PC-3 (cell line): ENCODE results near the gene ST14. TPM values are rescaled to one million over a fixed set of nuclear protein-coding genes. Genes with fewer than 3 reads are reported as not detected.

Experiments used
- ATAC-seq: fragments of 200-7000 bp; cut with Tn5 transposase; 2 replicates; pipeline ENCODE4 v1.9.1; 2020; ENCODE audit warnings: mild to moderate bottlenecking, moderate library complexity
- BruUV-seq: library from RNA; stranded (reverse); fragments of 400-500 nt; replicated peaks from 2 replicates; lab custom pipeline; 2021; lab: Mats Ljungman, UMichigan
- CTCF ChIA-PET: fragments of 300-600 bp; sonication (Branson Sonifier 250); formaldehyde crosslinking; loops from one replicate; lab custom pipeline; 2022; ENCODE audit warnings: antibody characterized with exemption; lab: Charles Lee
- POLR2A ChIA-PET: fragments of 300-600 bp; sonication (Branson Sonifier 250); formaldehyde crosslinking; loops from one replicate; lab custom pipeline; 2022; ENCODE audit warnings: antibody characterized with exemption; ENCODE audit not compliant: unreplicated experiment; lab: Charles Lee
- DNase-seq: peaks from one replicate; pipeline ENCODE4 v3.0.0-alpha.2; 2015
- H2AFZ ChIP-seq: fragments of 300-600 bp; sonication (generic); 2 replicates; pipeline ENCODE4 v1.6.0; 2016; ENCODE audit warnings: antibody characterized with exemption, low read length
- H3F3A ChIP-seq: fragments of 300-600 bp; sonication (generic); one replicate; pipeline ENCODE4 v1.6.0; 2017; ENCODE audit warnings: antibody characterized with exemption, low read length, control low read depth, mild to moderate bottlenecking; ENCODE audit not compliant: unreplicated experiment
- H3K27ac ChIP-seq: fragments of 300-600 bp; sonication (generic); 2 replicates; pipeline ENCODE4 v1.5.1; 2016; ENCODE audit warnings: mild to moderate bottlenecking, low read length
- H3K27me3 ChIP-seq: fragments of 300-600 bp; sonication (generic); 2 replicates; pipeline ENCODE4 v1.6.1; 2016; ENCODE audit warnings: low read length, mixed read lengths
- H3K36me3 ChIP-seq: fragments of 300-600 bp; sonication (generic); 2 replicates; pipeline ENCODE4 v1.6.1; 2016; ENCODE audit warnings: low read depth, mixed run types, low read length, mixed read lengths
- H3K4me1 ChIP-seq: fragments of 300-600 bp; sonication (generic); 2 replicates; pipeline ENCODE4 v1.5.1; 2016; ENCODE audit warnings: low read length; ENCODE audit not compliant: insufficient read depth
- H3K4me2 ChIP-seq: fragments of 300-600 bp; sonication (generic); 2 replicates; pipeline ENCODE4 v1.6.0; 2016; ENCODE audit warnings: low read length
- H3K4me3 ChIP-seq: fragments of 300-600 bp; sonication (generic); 2 replicates; pipeline ENCODE4 v1.5.1; 2016; ENCODE audit warnings: mild to moderate bottlenecking, low read length, mixed read lengths
- H3K79me2 ChIP-seq: fragments of 300-600 bp; sonication (generic); 2 replicates; pipeline ENCODE4 v1.6.1; 2017; ENCODE audit warnings: low read length, mixed read lengths
- H3K9ac ChIP-seq: fragments of 300-600 bp; sonication (generic); 2 replicates; pipeline ENCODE4 v1.6.0; 2016; ENCODE audit warnings: mild to moderate bottlenecking, low read length
- H3K9me2 ChIP-seq: fragments of 300-600 bp; sonication (generic); replicated peaks from 2 replicates; pipeline ENCODE4 v1.6.1; 2016; ENCODE audit warnings: mixed run types, low read length, mixed read lengths
- H3K9me3 ChIP-seq: fragments of 300-600 bp; sonication (generic); 2 replicates; pipeline ENCODE4 v1.6.1; 2016; ENCODE audit warnings: low read length, mixed read lengths
- H4K20me1 ChIP-seq: fragments of 300-600 bp; sonication (generic); 2 replicates; pipeline ENCODE4 v1.6.1; 2016; ENCODE audit warnings: low read length, mixed read lengths
- EZH2 ChIP-seq: fragments of 300-600 bp; sonication (generic); IDR thresholded peaks from one replicate; pipeline ENCODE4 v1.6.1; 2017; ENCODE audit warnings: antibody characterized with exemption, mild to moderate bottlenecking, low read length; ENCODE audit not compliant: unreplicated experiment
- EZH2phosphoT487 ChIP-seq: fragments of 300-600 bp; sonication (generic); IDR thresholded peaks from 2 replicates; pipeline ENCODE4 v1.6.1; 2018; ENCODE audit warnings: mild to moderate bottlenecking, antibody characterized with exemption, low read length, borderline replicate concordance
- intact Hi-C: fragments of 100-400 bp; cut with micrococcal nuclease; formaldehyde crosslinking; loops from 2 replicates; pipeline ENCODE4 v1.9.0; 2023
- total RNA-seq: library from RNA; depleted of rRNA; stranded (reverse); fragments of >200 nt; gene quantifications from 2 replicates; pipeline ENCODE4 v1.2.3, GENCODE V29; 2014
- TF ChIP-seq, protein P1 (sequence below): fragments of 300-600 bp; sonication (generic); conservative IDR thresholded peaks from 2 replicates; pipeline ENCODE4 v1.5.1; 2017; ENCODE audit warnings: antibody characterized with exemption, low read depth, mild to moderate bottlenecking, low read length

The ST14 gene
- total RNA-seq, 1 experiment from 2014 or later, result 231 TPM

DNA sequence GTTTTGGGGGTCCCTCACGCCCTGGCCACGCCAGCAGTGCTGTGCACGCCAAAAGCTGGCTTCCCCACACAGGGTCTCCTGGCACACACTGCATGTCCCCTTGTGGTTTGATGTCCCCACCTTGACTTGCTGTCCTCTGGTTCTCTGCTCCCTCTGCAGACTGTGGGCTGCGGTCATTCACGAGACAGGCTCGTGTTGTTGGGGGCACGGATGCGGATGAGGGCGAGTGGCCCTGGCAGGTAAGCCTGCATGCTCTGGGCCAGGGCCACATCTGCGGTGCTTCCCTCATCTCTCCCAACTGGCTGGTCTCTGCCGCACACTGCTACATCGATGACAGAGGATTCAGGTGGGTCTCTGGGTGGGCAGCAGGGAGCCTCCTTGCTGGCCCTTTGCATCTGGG lies 40.2 kb downstream of the ST14 start:
- H3K4me2 ChIP-seq, result no peak overlapping the region
- H3K4me1 ChIP-seq, result no peaks in the 10 kb centered on the region
- peaks cover 62% of the 10 kb centered on the region for H3K36me3 ChIP-seq
- no peak overlapping the region for H3K27ac ChIP-seq
- no peak overlapping the region for H2AFZ ChIP-seq
- no peaks in the 10 kb centered on the region for H3K9me2 ChIP-seq
- BruUV-seq, result no TSS peak
- no peaks in the 10 kb centered on the region for H3K9me3 ChIP-seq
- H3F3A ChIP-seq, result no peaks in the 10 kb centered on the region
- TF ChIP-seq EZH2phosphoT487, result no peak
- TF ChIP-seq, protein P1, sequence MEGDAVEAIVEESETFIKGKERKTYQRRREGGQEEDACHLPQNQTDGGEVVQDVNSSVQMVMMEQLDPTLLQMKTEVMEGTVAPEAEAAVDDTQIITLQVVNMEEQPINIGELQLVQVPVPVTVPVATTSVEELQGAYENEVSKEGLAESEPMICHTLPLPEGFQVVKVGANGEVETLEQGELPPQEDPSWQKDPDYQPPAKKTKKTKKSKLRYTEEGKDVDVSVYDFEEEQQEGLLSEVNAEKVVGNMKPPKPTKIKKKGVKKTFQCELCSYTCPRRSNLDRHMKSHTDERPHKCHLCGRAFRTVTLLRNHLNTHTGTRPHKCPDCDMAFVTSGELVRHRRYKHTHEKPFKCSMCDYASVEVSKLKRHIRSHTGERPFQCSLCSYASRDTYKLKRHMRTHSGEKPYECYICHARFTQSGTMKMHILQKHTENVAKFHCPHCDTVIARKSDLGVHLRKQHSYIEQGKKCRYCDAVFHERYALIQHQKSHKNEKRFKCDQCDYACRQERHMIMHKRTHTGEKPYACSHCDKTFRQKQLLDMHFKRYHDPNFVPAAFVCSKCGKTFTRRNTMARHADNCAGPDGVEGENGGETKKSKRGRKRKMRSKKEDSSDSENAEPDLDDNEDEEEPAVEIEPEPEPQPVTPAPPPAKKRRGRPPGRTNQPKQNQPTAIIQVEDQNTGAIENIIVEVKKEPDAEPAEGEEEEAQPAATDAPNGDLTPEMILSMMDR, result no peak
- no peak for TF ChIP-seq EZH2
- intact Hi-C loops, result no loop called here
- DNase-seq, result no peak
- H3K79me2 ChIP-seq, result no peaks in the 10 kb centered on the region
- POLR2A ChIA-PET, result no interaction called here
- H3K4me3 ChIP-seq, result no peak overlapping the region
- no peaks in the 10 kb centered on the region for H3K27me3 ChIP-seq
- CTCF ChIA-PET, result no interaction called here
- no peak for ATAC-seq
- no peaks in the 10 kb centered on the region for H4K20me1 ChIP-seq
- no peak overlapping the region for H3K9ac ChIP-seq

DNA sequence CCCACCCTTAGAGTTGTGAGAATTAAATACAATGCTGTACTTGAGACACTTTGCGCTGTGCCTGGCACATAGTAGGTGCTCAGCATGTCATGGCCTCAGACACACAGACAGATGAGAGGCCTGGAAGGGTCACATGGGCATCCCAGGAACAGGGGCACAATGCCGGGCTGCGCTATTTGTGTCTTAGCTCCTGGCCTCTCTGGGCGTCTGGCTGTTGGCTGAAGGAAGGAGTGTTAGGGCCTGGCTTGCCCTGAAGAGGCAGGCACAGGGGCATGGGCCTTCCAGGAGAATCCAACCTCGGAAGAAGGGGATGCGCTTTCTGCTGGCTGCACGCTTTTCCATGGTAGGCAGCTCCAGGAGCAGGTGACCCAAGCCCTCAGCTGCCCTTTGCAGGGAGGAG lies 41.4 kb downstream of the ST14 start:
- TF ChIP-seq EZH2phosphoT487, result no peak
- TF ChIP-seq, protein P1, result no peak
- TF ChIP-seq EZH2, result no peak
- Histone ChIP-seq H3F3A (no peaks in the 10 kb centered on the region), H3K4me3 (no peak overlapping the region), H3K9ac (no peak overlapping the region), H3K9me2 (no peaks in the 10 kb centered on the region), H3K9me3 (no peaks in the 10 kb centered on the region), H3K4me1 (no peaks in the 10 kb centered on the region), H3K4me2 (no peak overlapping the region), H4K20me1 (no peaks in the 10 kb centered on the region), H3K79me2 (no peaks in the 10 kb centered on the region), H2AFZ (no peak overlapping the region), H3K27ac (no peak overlapping the region), H3K36me3 (peaks cover 62% of the 10 kb centered on the region), H3K27me3 (no peaks in the 10 kb centered on the region)
- ChIA-PET CTCF (no interaction called here), POLR2A (interaction anchor here (0.5 kb wide), 1 partner anchor 361 kb away, joined by 3 read pairs; no protein-coding TSS in a partner anchor)
- ATAC-seq (no peak), DNase-seq (no peak)
- no TSS peak for BruUV-seq
- intact Hi-C loops, result no loop called here

DNA sequence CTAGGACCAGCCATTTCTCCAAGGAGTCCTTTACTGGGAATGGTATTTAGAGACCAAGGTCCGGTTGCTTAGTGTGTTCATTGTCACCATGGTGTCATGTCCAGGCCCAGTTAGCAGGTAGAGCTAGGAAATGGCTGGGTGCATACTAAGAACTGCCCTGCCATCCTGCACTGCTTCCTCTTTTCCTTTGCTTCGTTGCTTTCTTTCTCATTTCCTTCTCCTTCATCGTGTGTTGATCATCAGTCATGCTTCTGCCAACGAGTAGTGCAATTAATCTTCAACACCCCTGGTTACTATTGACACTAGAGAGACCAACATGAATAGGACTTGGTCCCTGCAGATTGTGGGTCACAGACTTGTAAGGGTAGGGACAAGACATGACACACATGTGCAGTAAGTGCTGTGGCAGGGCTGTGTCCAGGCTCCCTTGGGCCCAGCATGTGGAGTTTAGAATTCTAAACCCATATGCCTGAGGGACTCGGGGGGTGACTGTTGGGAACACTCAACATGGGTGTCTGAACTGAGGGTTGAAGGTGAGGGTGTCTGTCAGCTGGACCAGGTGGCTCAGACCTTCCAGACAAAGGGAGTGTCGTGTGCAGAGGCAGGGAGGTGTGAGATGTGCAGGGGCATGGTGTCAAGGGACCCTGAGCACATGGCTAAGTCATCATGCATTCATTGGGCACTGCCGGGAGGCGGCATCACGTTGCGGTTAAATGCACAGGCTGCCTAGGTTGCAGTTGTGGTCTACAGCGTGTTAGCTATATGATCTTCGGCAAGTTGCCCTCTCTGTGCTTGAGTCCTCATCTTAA lies 42.6 kb downstream of the ST14 start:
- Histone ChIP-seq H3K9ac (no peak overlapping the region), H3F3A (no peaks in the 10 kb centered on the region), H2AFZ (no peak overlapping the region), H3K27ac (no peak overlapping the region), H3K36me3 (peaks cover 54% of the 10 kb centered on the region), H3K79me2 (no peaks in the 10 kb centered on the region), H3K4me3 (no peak overlapping the region), H3K9me2 (no peaks in the 10 kb centered on the region), H3K9me3 (no peaks in the 10 kb centered on the region), H3K4me2 (no peak overlapping the region), H3K27me3 (no peaks in the 10 kb centered on the region), H4K20me1 (no peaks in the 10 kb centered on the region), H3K4me1 (no peaks in the 10 kb centered on the region)
- DNase-seq, result no peak
- no TSS peak for BruUV-seq
- ATAC-seq, result no peak
- CTCF ChIA-PET, result no interaction called here
- TF ChIP-seq EZH2phosphoT487 (no peak), EZH2 (no peak)
- TF ChIP-seq, protein P1, result no peak
- intact Hi-C loops, result no loop called here
- POLR2A ChIA-PET, result no interaction called here
